ENCODE measurements around the gene HACD1.

- TF ChIP-seq POLR2A (IDR thresholded peaks at IDR 0.05): peak in 1 of 2 donors; percentile 60
- TF ChIP-seq CTCF (IDR thresholded peaks at IDR 0.05): peak in 1 of 5 experiments; percentile 41
Observed at GRCh38 chr10:17643755-17644484, 26.7 kb upstream of the HACD1 start, which contains the start of gene STAM.

Measured in tibial nerve (tissue), 3 donors.